Mesenchymal stem cell (in vitro differentiated cells and primary cell): Measurements from ENCODE around the gene LANCL1. TPM values are rescaled to one million over a fixed set of nuclear protein-coding genes. Genes with fewer than 3 reads are reported as not detected.
A peak's percentile ranks its signal among the peaks of the same experiment; 100 is the strongest.

ENCODE experiments used
- DNase-seq: peaks from one replicate; pipeline ENCODE4 v3.0.0-alpha.2; 2013
- H2AFZ ChIP-seq: one replicate; pipeline ENCODE4 v1.6.1; 2013; ENCODE audit warnings: low read depth, mild to moderate bottlenecking, control low read depth, inconsistent platforms, low read length, moderate library complexity
- H2AK5ac ChIP-seq: 2 replicates; pipeline ENCODE4 v1.6.1; 2013; ENCODE audit warnings: low read length, moderate library complexity, mild to moderate bottlenecking, inconsistent platforms; ENCODE audit not compliant: severe bottlenecking
- H2BK120ac ChIP-seq: one replicate; pipeline ENCODE4 v1.6.1; 2013; ENCODE audit warnings: low read depth, mild to moderate bottlenecking, inconsistent platforms, low read length, moderate library complexity
- H2BK12ac ChIP-seq, 2 experiments: one replicate each; pipeline ENCODE4 v1.6.1; 2013; ENCODE audit warnings: inconsistent platforms in 2 of 2, low read length in 2 of 2, mild to moderate bottlenecking in 2 of 2, moderate library complexity in 2 of 2, control low read depth in 1 of 2
- H2BK15ac ChIP-seq: one replicate; pipeline ENCODE4 v1.6.1; 2013; ENCODE audit warnings: mild to moderate bottlenecking, low read depth, inconsistent platforms; ENCODE audit not compliant: poor library complexity, severe bottlenecking
- H2BK5ac ChIP-seq: 2 replicates; pipeline ENCODE4 v1.6.1; 2013; ENCODE audit warnings: low read depth, mild to moderate bottlenecking, low read length, control low read depth, inconsistent platforms; ENCODE audit not compliant: poor library complexity, severe bottlenecking
- H3K14ac ChIP-seq, 2 experiments: one replicate each; pipeline ENCODE4 v1.6.1; 2013; ENCODE audit warnings: inconsistent platforms in 2 of 2, low read length in 2 of 2, control low read depth in 1 of 2, mild to moderate bottlenecking in 1 of 2, moderate library complexity in 1 of 2
- H3K18ac ChIP-seq, 2 experiments: one replicate each; pipeline ENCODE4 v1.6.1; 2013; ENCODE audit warnings: inconsistent platforms in 2 of 2, low read length in 2 of 2, control low read depth in 1 of 2, low read depth in 1 of 2, mild to moderate bottlenecking in 1 of 2
- H3K23ac ChIP-seq, 2 experiments: one replicate each; pipeline ENCODE4 v1.6.1; 2013; ENCODE audit warnings: inconsistent platforms in 2 of 2, low read length in 2 of 2, mild to moderate bottlenecking in 2 of 2, moderate library complexity in 2 of 2, control low read depth in 1 of 2
- H3K27ac ChIP-seq: 2 replicates; pipeline ENCODE4 v1.5.1; 2013; ENCODE audit warnings: mild to moderate bottlenecking, moderate library complexity, low read length, control low read depth, inconsistent platforms; ENCODE audit not compliant: poor library complexity, severe bottlenecking
- H3K27me3 ChIP-seq, 2 experiments: 2 replicates each; pipeline versions ENCODE4 v1.6.1 to v1.7.0; 2013; ENCODE audit warnings: low read length in 2 of 2, mild to moderate bottlenecking in 2 of 2, moderate library complexity in 2 of 2, control low read depth in 1 of 2, inconsistent platforms in 1 of 2; ENCODE audit not compliant: control insufficient read depth in 1 of 2, insufficient read depth in 1 of 2
- H3K36me3 ChIP-seq, 2 experiments: 2 replicates each; pipeline versions ENCODE4 v1.6.1 to v1.7.0; 2013; ENCODE audit warnings: low read length in 2 of 2, control low read depth in 1 of 2, inconsistent platforms in 1 of 2, low read depth in 1 of 2, mild to moderate bottlenecking in 1 of 2; ENCODE audit not compliant: insufficient read depth in 2 of 2, control insufficient read depth in 1 of 2
- H3K4ac ChIP-seq, 2 experiments: one replicate each; pipeline ENCODE4 v1.6.1; 2013; ENCODE audit warnings: inconsistent platforms in 2 of 2, low read length in 2 of 2, mild to moderate bottlenecking in 2 of 2, moderate library complexity in 2 of 2, control low read depth in 1 of 2, low read depth in 1 of 2
- H3K4me1 ChIP-seq: 2 replicates; pipeline ENCODE4 v1.6.1; 2013; ENCODE audit warnings: low read depth, low read length, control low read depth; ENCODE audit not compliant: control insufficient read depth, insufficient read depth
- H3K4me2 ChIP-seq: 2 replicates; pipeline ENCODE4 v1.6.1; 2013; ENCODE audit warnings: low read length, mild to moderate bottlenecking, inconsistent platforms; ENCODE audit not compliant: poor library complexity, severe bottlenecking
- H3K4me3 ChIP-seq, 2 experiments: 2 replicates each; pipeline versions ENCODE4 v1.5.1 to v1.7.0; 2013; ENCODE audit warnings: low read length in 2 of 2, mild to moderate bottlenecking in 2 of 2, control low read depth in 1 of 2, low read depth in 1 of 2; ENCODE audit not compliant: insufficient read depth in 1 of 2
- H3K79me1 ChIP-seq: replicated peaks from 2 replicates; pipeline ENCODE4 v1.6.1; 2013; ENCODE audit warnings: mild to moderate bottlenecking, control low read depth, low read length, inconsistent platforms; ENCODE audit not compliant: poor library complexity, severe bottlenecking
- H3K9ac ChIP-seq: 2 replicates; pipeline ENCODE4 v1.7.0; 2013; ENCODE audit warnings: mild to moderate bottlenecking, low read length, moderate library complexity
- H3K9me3 ChIP-seq: 2 replicates; pipeline ENCODE4 v1.7.0; 2013; ENCODE audit warnings: mild to moderate bottlenecking, low read length; ENCODE audit not compliant: control insufficient read depth
- H4K8ac ChIP-seq: one replicate; pipeline ENCODE4 v1.6.1; 2013; ENCODE audit warnings: inconsistent platforms, mild to moderate bottlenecking, low read length, moderate library complexity
- H4K91ac ChIP-seq: one replicate; pipeline ENCODE4 v1.6.1; 2013; ENCODE audit warnings: mild to moderate bottlenecking, low read length, inconsistent platforms
- WGBS: methylation state at CpG from one replicate; pipeline ENCODE4 v1.1.7; 2013; ENCODE audit warnings: mixed read lengths; 5-methylcytosine and 5-hydroxymethylcytosine counted together
- polyA plus RNA-seq, 2 experiments: library from polyadenylated mRNA; stranded (reverse); fragments of 200-250 nt; gene quantifications; one replicate each; pipeline ENCODE4 v1.2.3, GENCODE V29; 2013

LANCL1 gene
- 29.4 TPM for polyA plus RNA-seq (2013, experiment 1 of 2)
- 27.7 TPM for polyA plus RNA-seq (2013, experiment 2 of 2)

- Histone ChIP-seq H4K91ac (peak within 1 kb of the TSS; percentile 50), H2BK5ac (no peak within 1 kb of the TSS), H3K9me3 (no peaks in the 10 kb centered on the region), H3K23ac (no peak within 1 kb of the TSS), H2AK5ac (no peak within 1 kb of the TSS), H3K36me3 (peaks cover 9 to 18% of the 10 kb centered on the region in 2 experiments), H2BK15ac (peak within 1 kb of the TSS; percentile 50), H3K27ac (peak within 1 kb of the TSS; percentile 67), H3K14ac (no peak within 1 kb of the TSS), H2AFZ (peak within 1 kb of the TSS; percentile 72), H3K4me3 (peak within 1 kb of the TSS; percentile 85 to 90), H2BK12ac (no peak within 1 kb of the TSS), H3K4me1 (no peaks in the 10 kb centered on the region), H3K4ac (peak within 1 kb of the TSS in 1 of 2 experiments; percentile 3), H2BK120ac (no peak within 1 kb of the TSS), H3K18ac (peak within 1 kb of the TSS in 1 of 2 experiments; percentile 95), H4K8ac (peak within 1 kb of the TSS; percentile 93), H3K4me2 (peak within 1 kb of the TSS; percentile 83), H3K27me3 (no peaks in the 10 kb centered on the region), H3K9ac (peak within 1 kb of the TSS; percentile 93), H3K79me1 (peaks cover 18% of the 10 kb centered on the region)
- DNase-seq: peak; percentile 92
- under 1% methylated on average over 43 of the region's 49 CpGs for WGBS
Observed at GRCh38 chr2:210476194-210477128, at the start of gene LANCL1. LANCL1 (minus strand) TSS chr2:210476759; CDS start chr2:210476396, 363 bp downstream.

- Histone ChIP-seq H3K4me2 (no peak overlapping the region), H2AFZ (no peak overlapping the region), H3K79me1 (peaks cover under 1% of the 10 kb centered on the region), H3K23ac (no peak overlapping the region), H3K9ac (no peak overlapping the region), H3K4me1 (no peaks in the 10 kb centered on the region), H3K36me3 (no peaks in the 10 kb centered on the region), H2BK120ac (no peak overlapping the region), H2BK5ac (no peak overlapping the region), H3K18ac (no peak overlapping the region), H3K9me3 (no peaks in the 10 kb centered on the region), H3K4me3 (no peak overlapping the region), H3K4ac (no peak overlapping the region), H3K27me3 (no peaks in the 10 kb centered on the region), H4K8ac (no peak overlapping the region), H2BK12ac (no peak overlapping the region), H4K91ac (no peak overlapping the region), H2AK5ac (no peak overlapping the region), H3K14ac (no peak overlapping the region), H2BK15ac (no peak overlapping the region), H3K27ac (no peak overlapping the region)
- DNase-seq: no peak
Observed at GRCh38 chr2:210524533-210524932, 48.0 kb upstream of the LANCL1 start.

- Histone ChIP-seq H4K8ac (no peak overlapping the region), H3K9ac (no peak overlapping the region), H3K14ac (no peak overlapping the region), H2BK12ac (no peak overlapping the region), H3K18ac (no peak overlapping the region), H2AFZ (no peak overlapping the region), H3K9me3 (no peaks in the 10 kb centered on the region), H2AK5ac (no peak overlapping the region), H2BK5ac (no peak overlapping the region), H3K4me2 (no peak overlapping the region), H3K4ac (no peak overlapping the region), H2BK120ac (no peak overlapping the region), H3K36me3 (no peaks in the 10 kb centered on the region), H3K27ac (no peak overlapping the region), H3K23ac (no peak overlapping the region), H3K27me3 (no peaks in the 10 kb centered on the region), H3K4me3 (no peak overlapping the region), H2BK15ac (no peak overlapping the region), H4K91ac (no peak overlapping the region), H3K79me1 (peaks cover 2% of the 10 kb centered on the region), H3K4me1 (no peaks in the 10 kb centered on the region)
- 97% methylated on average over 4 of the region's 4 CpGs for WGBS
- DNase-seq: no peak
Observed at GRCh38 chr2:210523650-210524289, 47.2 kb upstream of the LANCL1 start.

GRCh38 chr2:210522399-210522798 lies 45.8 kb upstream of the LANCL1 start:
- Histone ChIP-seq H3K9ac (no peak overlapping the region), H2AK5ac (no peak overlapping the region), H3K23ac (no peak overlapping the region), H4K8ac (no peak overlapping the region), H2BK120ac (no peak overlapping the region), H3K36me3 (no peaks in the 10 kb centered on the region), H3K18ac (no peak overlapping the region), H2BK5ac (no peak overlapping the region), H3K14ac (no peak overlapping the region), H3K4me3 (no peak overlapping the region), H3K9me3 (no peaks in the 10 kb centered on the region), H2AFZ (no peak overlapping the region), H3K4me1 (no peaks in the 10 kb centered on the region), H3K4me2 (no peak overlapping the region), H2BK12ac (no peak overlapping the region), H3K27ac (no peak overlapping the region), H3K27me3 (no peaks in the 10 kb centered on the region), H3K79me1 (peaks cover 2% of the 10 kb centered on the region), H2BK15ac (no peak overlapping the region), H4K91ac (no peak overlapping the region), H3K4ac (no peak overlapping the region)
- no peak for DNase-seq
